HG02973 (cell line): ENCODE data around the gene PHOX2B.
"Not testable (repeated sequence)": the region's sequence is repeated elsewhere in the genome, so short reads cannot be mapped to it uniquely, and the experiment has no call there.

Experiments used
- ATAC-seq: cut with Tn5 transposase; IDR thresholded peaks from one replicate; pipeline ENCODE4 v1.9.1; 2021; ENCODE audit warnings: moderate library complexity; ENCODE audit not compliant: unreplicated experiment

The PHOX2B gene

GRCh38 chr4:41713768-41714167, 34.8 kb downstream of the PHOX2B start:
- no peak for ATAC-seq

- no peak for ATAC-seq
These were observed 36.1 kb downstream of the PHOX2B start for GRCh38 chr4:41712425-41712824.

DNA sequence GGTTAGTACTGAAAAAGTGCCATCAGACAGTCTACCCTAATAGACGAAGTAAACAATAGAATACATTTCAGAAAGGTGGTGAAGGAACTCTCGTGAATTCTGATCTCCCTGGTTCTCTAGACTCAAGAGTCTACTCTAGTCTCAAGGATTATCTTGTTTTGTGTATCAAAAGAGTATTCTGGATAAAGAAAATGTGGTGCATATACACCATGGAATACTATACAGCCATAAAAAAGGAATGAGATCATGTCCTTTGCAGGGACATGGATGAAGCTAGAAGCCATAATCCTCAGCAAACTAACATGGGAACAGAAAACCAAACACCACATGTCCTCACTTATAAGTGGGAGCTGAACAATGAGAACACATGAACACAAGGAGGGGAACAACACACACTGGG, 36.9 kb downstream of the PHOX2B start:
- not testable (repeated sequence) for ATAC-seq

- ATAC-seq, result no peak
These were observed 38.6 kb downstream of the PHOX2B start for GRCh38 chr4:41709844-41710481.

- no peak for ATAC-seq
These were observed 44.7 kb downstream of the PHOX2B start for GRCh38 chr4:41703785-41704184.

DNA sequence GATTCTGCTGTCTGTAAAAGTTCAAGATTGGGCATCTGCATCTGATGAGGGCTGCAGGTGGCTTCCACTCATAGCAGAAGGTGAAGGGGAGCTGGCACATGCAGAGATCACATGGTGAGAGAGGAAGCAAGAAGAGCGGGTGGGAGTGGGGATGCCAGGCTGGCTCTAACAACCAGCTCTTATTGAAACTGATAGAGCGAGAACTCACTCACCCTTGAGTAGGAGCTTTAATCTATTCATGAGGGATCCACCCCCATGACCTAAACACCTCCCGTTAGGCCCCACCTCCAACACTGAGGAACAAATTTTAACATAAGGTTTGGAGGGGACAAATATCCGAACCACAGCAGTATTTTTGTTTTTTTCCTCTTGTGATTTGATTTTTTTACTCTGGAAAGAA, 45.8 kb downstream of the PHOX2B start:
- ATAC-seq, result no peak

DNA sequence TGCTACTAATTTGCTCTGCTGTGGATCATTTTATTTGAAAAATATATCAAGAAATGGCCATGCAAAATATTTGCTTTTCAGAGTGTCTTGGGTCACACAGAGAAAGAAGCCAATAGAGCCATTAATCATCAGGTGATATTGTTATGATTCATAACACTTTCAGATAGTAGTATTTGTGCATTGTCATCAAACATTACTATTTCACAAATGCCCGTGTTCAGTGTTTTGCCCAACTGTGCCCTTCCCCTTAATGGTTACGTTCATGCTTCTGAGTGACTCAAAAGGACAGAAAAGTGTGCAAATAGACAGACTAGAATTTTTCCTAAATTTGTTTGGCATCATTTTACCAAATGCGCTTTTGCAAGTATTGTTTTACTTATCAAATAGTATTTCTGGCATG, 46.5 kb downstream of the PHOX2B start:
- ATAC-seq, result no peak

- ATAC-seq, result no peak
These were observed 51.8 kb downstream of the PHOX2B start for GRCh38 chr4:41696763-41697162.

GRCh38 chr4:41696131-41696530, 52.4 kb downstream of the PHOX2B start:
- no peak for ATAC-seq
